ENCODE measurements around the gene NSMCE1.

DNA sequence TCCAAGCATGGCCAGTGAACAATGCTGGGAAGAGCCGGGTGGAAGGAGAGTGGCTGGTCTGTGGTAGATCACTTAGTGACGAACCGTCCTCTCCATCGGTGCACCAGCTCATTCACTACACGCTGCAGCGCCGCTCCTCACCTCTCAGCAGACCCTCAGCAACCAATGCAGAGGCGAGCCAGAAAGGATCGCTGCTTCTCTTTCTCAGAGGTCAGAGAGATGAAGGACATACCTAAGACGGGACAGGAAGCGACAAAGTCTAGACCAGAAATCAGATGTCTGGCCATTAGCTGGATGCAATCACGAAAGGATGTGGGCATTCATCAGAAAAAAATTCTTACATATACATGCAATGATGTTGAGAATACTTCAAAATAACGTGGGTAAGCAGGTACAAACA lies 26.9 kb downstream of the NSMCE1 start:
- TF ChIP-seq POLR2A (IDR thresholded peaks at IDR 0.05), result no peak
- TF ChIP-seq POLR2AphosphoS5 (IDR thresholded peaks at IDR 0.05), result no peak
- TF ChIP-seq, protein P1, sequence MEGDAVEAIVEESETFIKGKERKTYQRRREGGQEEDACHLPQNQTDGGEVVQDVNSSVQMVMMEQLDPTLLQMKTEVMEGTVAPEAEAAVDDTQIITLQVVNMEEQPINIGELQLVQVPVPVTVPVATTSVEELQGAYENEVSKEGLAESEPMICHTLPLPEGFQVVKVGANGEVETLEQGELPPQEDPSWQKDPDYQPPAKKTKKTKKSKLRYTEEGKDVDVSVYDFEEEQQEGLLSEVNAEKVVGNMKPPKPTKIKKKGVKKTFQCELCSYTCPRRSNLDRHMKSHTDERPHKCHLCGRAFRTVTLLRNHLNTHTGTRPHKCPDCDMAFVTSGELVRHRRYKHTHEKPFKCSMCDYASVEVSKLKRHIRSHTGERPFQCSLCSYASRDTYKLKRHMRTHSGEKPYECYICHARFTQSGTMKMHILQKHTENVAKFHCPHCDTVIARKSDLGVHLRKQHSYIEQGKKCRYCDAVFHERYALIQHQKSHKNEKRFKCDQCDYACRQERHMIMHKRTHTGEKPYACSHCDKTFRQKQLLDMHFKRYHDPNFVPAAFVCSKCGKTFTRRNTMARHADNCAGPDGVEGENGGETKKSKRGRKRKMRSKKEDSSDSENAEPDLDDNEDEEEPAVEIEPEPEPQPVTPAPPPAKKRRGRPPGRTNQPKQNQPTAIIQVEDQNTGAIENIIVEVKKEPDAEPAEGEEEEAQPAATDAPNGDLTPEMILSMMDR (IDR thresholded peaks at IDR 0.05 in 8 of 11, conservative IDR thresholded peaks at IDR 0.05 in 3 of 11), result no peak

All from spleen (tissue), 7 donors.